Astrocyte of the cerebellum (primary cell): ENCODE data around the gene GPR137B.

ENCODE experiments used
- DNase-seq: peaks from one replicate; pipeline ENCODE4 v3.0.0-alpha.2; 2011; ENCODE audit warnings: low read depth
- H3K4me3 ChIP-seq: 2 replicates; pipeline ENCODE4 v1.5.1; 2011; ENCODE audit warnings: mild to moderate bottlenecking, low read depth, low read length, moderate library complexity
- in situ Hi-C: cut with HindIII; loops from 2 replicates; pipeline ENCODE4 v1.10.0; 2017; ENCODE audit warnings: low sequenced_read_pairs
- TF ChIP-seq, protein P1 (sequence below): IDR thresholded peaks from 2 replicates; pipeline ENCODE4 v1.5.1; 2012; ENCODE audit warnings: low read length, low read depth, moderate library complexity, mild to moderate bottlenecking; ENCODE audit errors: missing control alignments

The GPR137B gene

DNA sequence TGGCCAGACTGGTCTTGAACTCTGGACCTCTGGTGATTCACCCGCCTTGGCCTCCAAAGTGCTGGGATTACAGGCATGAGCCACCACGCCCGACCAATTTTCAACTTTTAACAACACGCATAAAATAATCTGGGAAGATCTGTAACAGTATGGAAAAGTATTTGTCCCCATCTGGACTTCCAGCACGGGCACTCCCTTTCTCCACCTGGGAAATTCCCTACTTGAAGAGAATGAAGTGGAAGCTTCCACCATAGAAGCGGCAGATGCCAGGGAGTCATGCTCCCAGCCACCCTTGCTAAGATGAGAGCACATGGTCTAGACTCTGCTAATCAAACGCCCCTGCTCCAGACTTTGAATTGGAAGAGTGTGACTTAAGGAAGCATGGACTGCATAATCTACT, 9.0 kb upstream of the GPR137B start:
- no peak overlapping the region for H3K4me3 ChIP-seq
- DNase-seq: no peak
- in situ Hi-C loops: no loop called here
- TF ChIP-seq, protein P1, sequence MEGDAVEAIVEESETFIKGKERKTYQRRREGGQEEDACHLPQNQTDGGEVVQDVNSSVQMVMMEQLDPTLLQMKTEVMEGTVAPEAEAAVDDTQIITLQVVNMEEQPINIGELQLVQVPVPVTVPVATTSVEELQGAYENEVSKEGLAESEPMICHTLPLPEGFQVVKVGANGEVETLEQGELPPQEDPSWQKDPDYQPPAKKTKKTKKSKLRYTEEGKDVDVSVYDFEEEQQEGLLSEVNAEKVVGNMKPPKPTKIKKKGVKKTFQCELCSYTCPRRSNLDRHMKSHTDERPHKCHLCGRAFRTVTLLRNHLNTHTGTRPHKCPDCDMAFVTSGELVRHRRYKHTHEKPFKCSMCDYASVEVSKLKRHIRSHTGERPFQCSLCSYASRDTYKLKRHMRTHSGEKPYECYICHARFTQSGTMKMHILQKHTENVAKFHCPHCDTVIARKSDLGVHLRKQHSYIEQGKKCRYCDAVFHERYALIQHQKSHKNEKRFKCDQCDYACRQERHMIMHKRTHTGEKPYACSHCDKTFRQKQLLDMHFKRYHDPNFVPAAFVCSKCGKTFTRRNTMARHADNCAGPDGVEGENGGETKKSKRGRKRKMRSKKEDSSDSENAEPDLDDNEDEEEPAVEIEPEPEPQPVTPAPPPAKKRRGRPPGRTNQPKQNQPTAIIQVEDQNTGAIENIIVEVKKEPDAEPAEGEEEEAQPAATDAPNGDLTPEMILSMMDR: no peak

DNA sequence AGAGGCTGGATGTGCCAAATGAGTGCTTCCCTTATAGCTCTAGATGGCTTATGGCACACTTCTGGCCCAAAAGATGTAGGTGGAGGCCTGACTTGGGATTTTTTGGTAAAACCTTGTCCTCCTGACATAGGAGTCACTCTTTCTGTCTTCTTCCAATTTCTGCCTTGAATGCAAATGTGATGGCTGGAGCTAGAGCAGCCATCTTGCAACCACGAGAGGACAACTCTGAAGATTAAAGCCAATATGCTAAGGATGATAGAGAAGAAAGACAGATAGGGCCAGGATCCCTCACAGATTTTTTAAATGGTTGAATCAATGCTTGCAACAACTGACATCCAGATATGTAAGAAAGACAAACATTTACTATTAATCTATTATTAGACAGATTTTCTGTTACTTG, 8.5 kb upstream of the GPR137B start:
- TF ChIP-seq, protein P1: no peak
- no peak for DNase-seq
- in situ Hi-C loops: no loop called here
- no peak overlapping the region for H3K4me3 ChIP-seq

DNA sequence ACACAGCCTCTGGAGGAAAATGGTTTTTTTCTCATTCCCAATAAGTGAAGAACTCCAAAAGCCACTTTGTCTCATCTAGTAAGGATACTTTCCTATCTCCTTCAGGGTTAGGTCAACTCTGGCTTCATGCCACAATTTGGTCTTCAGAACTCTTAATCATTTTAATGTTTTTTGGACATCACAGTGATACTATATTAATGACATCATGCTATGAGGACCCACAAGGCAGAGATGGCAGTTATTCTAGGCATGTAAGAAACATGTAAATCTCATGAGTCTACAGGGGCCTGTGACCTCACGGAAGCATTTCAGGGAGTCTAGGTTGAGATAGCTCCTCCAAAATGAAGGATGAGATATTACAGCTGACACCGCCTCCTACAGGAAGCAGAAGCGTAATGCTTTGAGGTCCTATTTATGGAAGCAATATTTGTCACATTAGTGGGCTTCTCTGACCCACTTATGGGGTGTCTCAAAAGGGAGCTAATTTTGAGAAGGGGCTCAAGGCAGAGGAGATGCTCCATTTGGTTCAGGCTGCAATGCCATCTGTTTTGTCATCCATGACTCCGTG, 5.0 kb upstream of the GPR137B start:
- in situ Hi-C loops: no loop called here
- H3K4me3 ChIP-seq: no peak overlapping the region
- DNase-seq: no peak
- TF ChIP-seq, protein P1: no peak

DNA sequence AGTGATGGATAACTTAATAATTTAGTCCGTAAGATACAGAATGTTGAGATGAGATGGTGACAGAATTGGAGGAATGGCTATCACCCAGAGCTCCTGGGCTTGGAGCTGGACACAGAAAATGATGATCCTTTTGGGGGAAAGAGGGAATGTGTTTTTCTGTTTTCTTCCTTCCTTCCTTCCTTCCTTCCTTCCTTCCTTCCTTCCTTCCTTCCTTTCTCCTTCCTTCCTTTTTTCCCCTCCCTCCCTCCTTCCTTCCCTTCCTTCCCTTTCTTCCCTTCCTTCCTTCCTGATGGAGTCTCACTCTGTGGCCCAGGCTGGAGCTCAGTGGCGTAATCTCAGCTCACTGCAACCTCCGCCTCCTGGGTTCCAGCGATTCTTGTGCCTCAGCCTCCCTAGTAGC, 2.8 kb upstream of the GPR137B start:
- no peak overlapping the region for H3K4me3 ChIP-seq
- in situ Hi-C loops: no loop called here
- TF ChIP-seq, protein P1: no peak
- DNase-seq: no peak

DNA sequence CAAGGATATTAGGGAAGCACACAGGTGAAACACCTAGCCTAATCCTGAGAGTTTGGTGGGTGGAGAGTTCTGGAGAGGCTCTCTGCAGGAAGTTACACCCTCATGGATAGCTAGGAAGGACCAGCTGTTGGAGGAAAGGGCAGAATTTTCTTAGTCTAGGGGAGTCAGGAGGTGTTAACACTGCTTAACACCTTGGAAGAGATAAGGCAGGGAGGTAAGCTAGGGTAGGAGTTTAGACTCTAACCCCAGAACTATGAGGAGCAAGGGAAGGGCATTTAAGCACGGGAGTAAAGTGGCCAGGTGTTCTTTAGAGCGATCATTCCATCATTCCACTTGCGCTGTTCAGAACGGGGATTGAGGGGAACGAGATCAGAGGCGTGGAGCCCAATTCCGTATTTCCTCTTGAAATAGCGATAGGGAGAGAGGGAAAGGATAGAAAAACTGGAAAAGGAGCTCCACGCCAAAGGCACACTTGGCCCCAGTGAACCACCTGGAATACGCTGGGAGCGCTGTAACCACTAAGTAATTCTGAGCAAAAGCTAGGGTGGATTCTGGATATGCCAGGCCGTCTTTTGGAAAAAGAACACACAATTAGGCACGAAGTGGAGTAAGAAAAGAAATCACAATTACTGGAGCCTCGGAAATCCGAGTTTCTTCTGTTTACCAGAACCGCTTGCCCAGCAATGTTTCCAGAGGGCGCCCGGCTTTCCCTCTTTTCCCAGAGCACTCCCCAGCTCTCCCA, 1.5 kb upstream of the GPR137B start:
- H3K4me3 ChIP-seq: peak overlapping the region; percentile 76
- DNase-seq: no peak
- TF ChIP-seq, protein P1: no peak
- in situ Hi-C loops: no loop called here

DNA sequence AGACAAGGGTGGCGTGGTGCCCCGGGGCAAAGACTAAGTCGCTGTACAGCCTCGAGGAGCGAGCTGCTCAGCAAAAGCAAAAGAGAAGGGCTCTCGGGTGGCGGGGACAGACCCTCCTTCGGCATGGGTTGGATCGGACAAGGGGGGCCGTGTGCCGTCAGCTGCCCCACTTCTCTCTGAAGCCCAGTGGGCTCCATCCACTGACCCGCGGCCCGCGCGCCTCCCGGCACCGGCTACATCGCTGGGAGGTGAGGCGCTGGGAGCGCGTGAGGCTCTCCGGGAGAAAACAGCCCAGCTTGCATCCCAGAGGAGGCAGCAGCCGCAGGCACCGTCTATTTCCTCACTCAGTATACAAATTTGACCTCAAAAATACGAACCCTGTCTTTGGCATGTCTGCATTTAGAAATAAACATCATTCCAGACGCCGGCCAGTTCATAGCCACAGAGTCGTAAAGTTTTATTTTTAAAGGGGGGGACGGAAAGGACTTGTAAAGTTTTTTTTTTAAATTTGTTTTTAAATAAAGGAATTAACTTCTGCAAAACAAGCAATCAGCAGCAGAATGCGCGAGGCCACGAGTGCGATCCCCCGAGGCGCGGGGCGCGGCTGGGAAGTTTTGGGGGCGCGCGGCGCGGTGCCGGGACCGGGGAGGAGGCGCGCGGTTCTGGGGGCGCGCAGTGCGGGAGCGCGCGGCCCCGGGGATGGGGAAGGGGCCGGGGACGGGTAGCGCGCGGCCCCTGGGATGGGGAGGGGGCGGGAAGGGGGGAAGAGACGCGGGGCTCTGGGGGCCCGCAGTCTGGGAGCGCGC, 689 bp upstream of the GPR137B start:
- in situ Hi-C loops: no loop called here
- no peak for DNase-seq
- peak overlapping the region; percentile 76 for H3K4me3 ChIP-seq
- TF ChIP-seq, protein P1: no peak
